Endothelial cell of umbilical vein (primary cell): ENCODE data around the gene CPB2. TPM values are rescaled to one million over a fixed set of nuclear protein-coding genes. Genes with fewer than 3 reads are reported as not detected.

ENCODE experiments used
- BruUV-seq: library from RNA; stranded (reverse); fragments of 400-500 nt; replicated peaks from 2 replicates; lab custom pipeline; 2021; lab: Mats Ljungman, UMichigan
- CTCF ChIA-PET: fragments of 300-600, 350-600 bp; sonication (Branson Sonifier 250); formaldehyde crosslinking; loops from one replicate; lab custom pipeline; 2021; ENCODE audit warnings: antibody characterized with exemption, inconsistent platforms; lab: Charles Lee
- POLR2A ChIA-PET: fragments of 300-600, 350-600 bp; sonication (Branson Sonifier 250); formaldehyde crosslinking; loops from one replicate; lab custom pipeline; 2021; ENCODE audit warnings: antibody characterized with exemption, inconsistent platforms; lab: Charles Lee
- DNase-seq: peaks from one replicate; pipeline ENCODE4 v3.0.0-alpha.2; 2011; ENCODE audit warnings: low read depth, low spot score
- FAIRE-seq: peaks from 2 replicates; lab custom pipeline; 2011; peaks lifted over from hg19 to GRCh38; lab: Jason Lieb, UNC
- H2AFZ ChIP-seq: 2 replicates; pipeline ENCODE4 v1.6.0; 2012; ENCODE audit warnings: low read depth, low read length, control low read depth, inconsistent platforms
- H3K27ac ChIP-seq: 2 replicates; pipeline ENCODE4 v1.5.1; 2011; ENCODE audit warnings: low read depth, mild to moderate bottlenecking, control low read depth, low read length, moderate library complexity; ENCODE audit not compliant: insufficient read depth
- H3K27me3 ChIP-seq, 2 experiments: 2 replicates each; pipeline versions ENCODE4 v1.6.0 to v1.6.1; 2011; ENCODE audit warnings: low read length in 2 of 2, mixed read lengths in 1 of 2; ENCODE audit not compliant: control insufficient read depth in 2 of 2, insufficient read depth in 2 of 2
- H3K36me3 ChIP-seq, 2 experiments: 2 replicates in 1 of 2; 3 replicates in 1 of 2; pipeline ENCODE4 v1.5.1; 2011; ENCODE audit warnings: low read length in 2 of 2, mild to moderate bottlenecking in 1 of 2, moderate library complexity in 1 of 2; ENCODE audit not compliant: control insufficient read depth in 2 of 2, insufficient read depth in 2 of 2; ENCODE audit errors: extremely low read depth in 1 of 2
- H3K4me1 ChIP-seq: 3 replicates; pipeline ENCODE4 v1.5.1; 2011; ENCODE audit warnings: mild to moderate bottlenecking, low read length; ENCODE audit not compliant: control insufficient read depth, insufficient read depth; ENCODE audit errors: extremely low read depth
- H3K4me2 ChIP-seq: 2 replicates; pipeline ENCODE4 v1.6.1; 2011; ENCODE audit warnings: low read length, control low read depth, mixed read lengths; ENCODE audit not compliant: insufficient read depth
- H3K4me3 ChIP-seq, 3 experiments: fragments of 200-600 bp in 1 of 3; sonication (generic), shearing (Covaris generic) in 1 of 3; replicated peaks in 1 of 3; 2 replicates each; pipeline ENCODE4 v1.5.1; 2011 to 2016; ENCODE audit warnings: control low read depth in 3 of 3, low read length in 3 of 3, mild to moderate bottlenecking in 2 of 3, inconsistent platforms in 1 of 3, low read depth in 1 of 3, moderate library complexity in 1 of 3; ENCODE audit not compliant: insufficient read depth in 1 of 3
- H3K79me2 ChIP-seq: 2 replicates; pipeline ENCODE4 v1.6.0; 2012; ENCODE audit warnings: low read length, inconsistent platforms; ENCODE audit not compliant: control insufficient read depth, insufficient read depth
- H3K9ac ChIP-seq: replicated peaks from 2 replicates; pipeline ENCODE3; 2011; ENCODE audit warnings: low read length, control low read depth; ENCODE audit not compliant: insufficient read depth; ENCODE audit errors: extremely low read depth
- H3K9me1 ChIP-seq: replicated peaks from 3 replicates; pipeline ENCODE4 v1.6.0; 2011; ENCODE audit warnings: mild to moderate bottlenecking, low read length; ENCODE audit not compliant: control insufficient read depth, insufficient read depth; ENCODE audit errors: extremely low read depth
- H3K9me3 ChIP-seq: replicated peaks from 2 replicates; pipeline ENCODE4 v1.5.1; 2012; ENCODE audit warnings: low read length, inconsistent platforms; ENCODE audit not compliant: control insufficient read depth, insufficient read depth
- H4K20me1 ChIP-seq: replicated peaks from 2 replicates; pipeline ENCODE3; 2011; ENCODE audit warnings: mild to moderate bottlenecking, low read length; ENCODE audit not compliant: control insufficient read depth, insufficient read depth; ENCODE audit errors: extremely low read depth
- EZH2 ChIP-seq: IDR thresholded peaks from 2 replicates; pipeline ENCODE4 v1.6.1; 2012; ENCODE audit warnings: borderline replicate concordance, low read depth, mild to moderate bottlenecking, moderate library complexity, low read length, inconsistent platforms; ENCODE audit not compliant: severe bottlenecking
- FOS ChIP-seq: IDR thresholded peaks from 2 replicates; pipeline ENCODE4 v1.6.1; 2011; ENCODE audit warnings: mild to moderate bottlenecking, low read length, moderate library complexity, borderline replicate concordance; ENCODE audit not compliant: insufficient read depth
- GATA2 ChIP-seq: IDR thresholded peaks from 2 replicates; pipeline ENCODE4 v1.7.0; 2011; ENCODE audit warnings: low read depth, mild to moderate bottlenecking, moderate library complexity, mixed read lengths, low read length; ENCODE audit not compliant: insufficient read length, insufficient read depth
- JUN ChIP-seq: IDR thresholded peaks from 2 replicates; pipeline ENCODE4 v1.6.1; 2011; ENCODE audit warnings: borderline replicate concordance, low read depth; ENCODE audit not compliant: insufficient read length, insufficient read depth
- MYC ChIP-seq: IDR thresholded peaks from one replicate; pipeline ENCODE4 v1.6.1; 2011; ENCODE audit warnings: mild to moderate bottlenecking, low read depth, low read length
- POLR2A ChIP-seq: IDR thresholded peaks from 2 replicates; pipeline ENCODE4 v1.6.1; 2012; ENCODE audit warnings: low read depth, mild to moderate bottlenecking, control low read depth, low read length
- POLR2AphosphoS5 ChIP-seq: IDR thresholded peaks from 2 replicates; pipeline ENCODE4 v1.6.1; 2012; ENCODE audit warnings: low read depth, mild to moderate bottlenecking, control low read depth, low read length, moderate library complexity; ENCODE audit not compliant: insufficient read depth
- dilution Hi-C: fragments of 300-500 bp; cut with MboI; formaldehyde crosslinking; loops from one replicate; pipeline ENCODE4 v1.15.0; 2019; ENCODE audit warnings: low sequenced_read_pairs; ENCODE audit not compliant: extremely low pct_ligation_motif_present
- intact Hi-C: fragments of 100-400 bp; cut with micrococcal nuclease; formaldehyde crosslinking; loops from one replicate; pipeline ENCODE4 v1.10.0; 2022
- polyA plus RNA-seq, 4 experiments: library from polyadenylated mRNA; depleted of rRNA in 3 of 4; stranded (reverse) in 3 of 4; unstranded in 1 of 4; fragments of >200 nt; gene quantifications; 2 replicates each; pipeline versions ENCODE4 v1.2.1 to v1.2.3, GENCODE V29; 2011 to 2012; ENCODE audit warnings: missing spikeins in 1 of 4
- total RNA-seq: library from RNA; stranded (reverse); gene quantifications from 2 replicates; pipeline ENCODE4 v1.2.3, GENCODE V29; 2021
- TF ChIP-seq, protein P1 (sequence below): IDR thresholded peaks from 2 replicates; pipeline ENCODE4 v1.6.1; 2011; ENCODE audit not compliant: insufficient read depth, insufficient read length
- TF ChIP-seq, protein P2 (sequence below), 2 donors: IDR thresholded peaks; 1 replicate in 1 of 2; 2 replicates in 1 of 2; pipeline ENCODE4 v1.5.1; 2011; ENCODE audit warnings: low read length in 2 of 2, mild to moderate bottlenecking in 2 of 2, moderate library complexity in 2 of 2, control low read depth in 1 of 2, inconsistent platforms in 1 of 2, low read depth in 1 of 2; ENCODE audit not compliant: insufficient read depth in 1 of 2; ENCODE audit errors: extremely low read depth in 1 of 2

Gene CPB2
- total and polyA plus RNA-seq, 2 donors (not counting 3 experiments of a cell fraction or from before 2014, with no cell fraction given) = not detected

DNA sequence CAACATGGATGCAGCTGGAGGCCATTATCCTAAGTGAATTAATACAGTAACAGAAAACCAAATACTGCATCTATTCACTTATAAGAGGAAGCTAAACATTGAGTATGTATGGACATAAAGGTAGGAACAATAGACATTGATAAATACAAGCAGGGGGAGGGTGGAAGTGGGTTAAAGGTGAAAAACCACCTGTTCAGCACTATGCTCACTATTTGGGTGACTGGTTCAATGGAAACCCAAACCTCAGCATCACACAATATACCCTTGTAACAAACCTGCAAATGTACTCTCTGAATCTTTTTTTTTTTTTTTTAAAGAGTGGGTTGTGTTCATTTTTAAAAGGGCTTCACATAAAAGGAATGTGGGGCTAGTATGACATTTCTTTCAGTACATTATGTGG, 26.9 kb upstream of the CPB2 start:
- no TSS peak for BruUV-seq
- H2AFZ ChIP-seq = no peak overlapping the region
- no peaks in the 10 kb centered on the region for H4K20me1 ChIP-seq
- CTCF ChIA-PET = interaction anchor here (1.4 to 1.5 kb wide), 2 partner anchors 190 to 294 kb away, joined by 3 to 6 read pairs; no protein-coding TSS in a partner anchor
- H3K79me2 ChIP-seq = no peaks in the 10 kb centered on the region
- no peak overlapping the region for H3K4me2 ChIP-seq
- DNase-seq = no peak
- TF ChIP-seq GATA2 (no peak), FOS (no peak), JUN (no peak), POLR2AphosphoS5 (no peak), MYC (no peak), EZH2 (no peak), POLR2A (no peak)
- TF ChIP-seq, protein P1, sequence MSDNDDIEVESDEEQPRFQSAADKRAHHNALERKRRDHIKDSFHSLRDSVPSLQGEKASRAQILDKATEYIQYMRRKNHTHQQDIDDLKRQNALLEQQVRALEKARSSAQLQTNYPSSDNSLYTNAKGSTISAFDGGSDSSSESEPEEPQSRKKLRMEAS = no peak
- TF ChIP-seq, protein P2, sequence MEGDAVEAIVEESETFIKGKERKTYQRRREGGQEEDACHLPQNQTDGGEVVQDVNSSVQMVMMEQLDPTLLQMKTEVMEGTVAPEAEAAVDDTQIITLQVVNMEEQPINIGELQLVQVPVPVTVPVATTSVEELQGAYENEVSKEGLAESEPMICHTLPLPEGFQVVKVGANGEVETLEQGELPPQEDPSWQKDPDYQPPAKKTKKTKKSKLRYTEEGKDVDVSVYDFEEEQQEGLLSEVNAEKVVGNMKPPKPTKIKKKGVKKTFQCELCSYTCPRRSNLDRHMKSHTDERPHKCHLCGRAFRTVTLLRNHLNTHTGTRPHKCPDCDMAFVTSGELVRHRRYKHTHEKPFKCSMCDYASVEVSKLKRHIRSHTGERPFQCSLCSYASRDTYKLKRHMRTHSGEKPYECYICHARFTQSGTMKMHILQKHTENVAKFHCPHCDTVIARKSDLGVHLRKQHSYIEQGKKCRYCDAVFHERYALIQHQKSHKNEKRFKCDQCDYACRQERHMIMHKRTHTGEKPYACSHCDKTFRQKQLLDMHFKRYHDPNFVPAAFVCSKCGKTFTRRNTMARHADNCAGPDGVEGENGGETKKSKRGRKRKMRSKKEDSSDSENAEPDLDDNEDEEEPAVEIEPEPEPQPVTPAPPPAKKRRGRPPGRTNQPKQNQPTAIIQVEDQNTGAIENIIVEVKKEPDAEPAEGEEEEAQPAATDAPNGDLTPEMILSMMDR (IDR thresholded peaks at IDR 0.05; ENCODE audit: extremely low read depth in 1 of 2, insufficient read depth in 1 of 2, low read depth in 1 of 2, low read length in 2 of 2) = no peak
- H3K36me3 ChIP-seq = no peaks in the 10 kb centered on the region
- H3K9me3 ChIP-seq = no peaks in the 10 kb centered on the region
- dilution Hi-C loops = no loop called here
- intact Hi-C loops = no loop called here
- H3K9ac ChIP-seq = no peak overlapping the region
- no peaks in the 10 kb centered on the region for H3K9me1 ChIP-seq
- no peaks in the 10 kb centered on the region for H3K4me1 ChIP-seq
- H3K4me3 ChIP-seq = no peak overlapping the region
- H3K27ac ChIP-seq = no peak overlapping the region
- FAIRE-seq = no peak
- peaks cover 23 to 29% of the 10 kb centered on the region in 2 experiments for H3K27me3 ChIP-seq
- POLR2A ChIA-PET = no interaction called here
